HepG2 (cell line): ENCODE measurements around the gene PRPSAP1. TPM values are rescaled to one million over a fixed set of nuclear protein-coding genes. Genes with fewer than 3 reads are reported as not detected.

Experiments used
- DNMT3B ChIP-seq: conservative IDR thresholded peaks from 2 replicates; pipeline ENCODE4 v1.6.1; 2016; ENCODE audit warnings: missing biosample characterization, control low read depth
- FUBP1 ChIP-seq: sonication (generic); formaldehyde crosslinking; IDR thresholded peaks from 2 replicates; pipeline ENCODE4 v1.5.1; 2020; ENCODE audit warnings: missing genetic modification reagents, mild to moderate bottlenecking, borderline replicate concordance
- HCFC1 ChIP-seq: fragments of 150-350 bp; IDR thresholded peaks from 2 replicates; pipeline ENCODE4 v1.6.1; 2014; ENCODE audit warnings: low read depth, low read length
- ISX ChIP-seq: sonication (generic); formaldehyde crosslinking; conservative IDR thresholded peaks from 2 replicates; pipeline ENCODE4 v1.5.0; 2020; ENCODE audit warnings: missing genetic modification reagents
- KLF11 ChIP-seq: IDR thresholded peaks from 2 replicates; pipeline ENCODE4 v1.6.1; 2016; ENCODE audit warnings: missing compliant biosample characterization
- KLF16 ChIP-seq, 2 experiments: sonication (generic) in 1 of 2; formaldehyde crosslinking in 1 of 2; IDR thresholded peaks; 2 replicates each; pipeline versions ENCODE4 v1.6.1 to v1.8.0; 2016 to 2023; ENCODE audit warnings: missing genetic modification reagents in 2 of 2, missing compliant biosample characterization in 1 of 2
- MTERF4 ChIP-seq: sonication (generic); formaldehyde crosslinking; IDR thresholded peaks from 2 replicates; pipeline ENCODE4 v1.8.0; 2023; ENCODE audit warnings: mild to moderate bottlenecking, missing genetic modification reagents
- RARG ChIP-seq: sonication (generic); formaldehyde crosslinking; IDR thresholded peaks from 2 replicates; pipeline ENCODE4 v1.4.0; 2020; ENCODE audit warnings: low read depth, mild to moderate bottlenecking, missing genetic modification reagents
- RXRB ChIP-seq: IDR thresholded peaks from 2 replicates; pipeline ENCODE4 v1.6.1; 2016; ENCODE audit warnings: borderline replicate concordance, missing genetic modification reagents, missing compliant biosample characterization
- SATB2 ChIP-seq: sonication (generic); formaldehyde crosslinking; IDR thresholded peaks from 2 replicates; pipeline ENCODE4 v1.5.0; 2020; ENCODE audit warnings: missing genetic modification reagents
- SKI ChIP-seq: fragments of 450-650 bp; IDR thresholded peaks from one replicate; pipeline ENCODE4 v1.6.1; 2018; ENCODE audit warnings: mild to moderate bottlenecking; ENCODE audit not compliant: partially characterized antibody
- XRCC5 ChIP-seq: fragments of 200-400 bp; formaldehyde crosslinking; optimal IDR thresholded peaks from 2 replicates; pipeline ENCODE3; 2017; ENCODE audit warnings: mild to moderate bottlenecking, low read length
- ZFX ChIP-seq: sonication (generic); formaldehyde crosslinking; IDR thresholded peaks from 2 replicates; pipeline ENCODE4 v1.4.0; 2020; ENCODE audit warnings: mild to moderate bottlenecking, low read depth, missing genetic modification reagents, moderate library complexity
- ZMYM3 ChIP-seq: sonication (generic); formaldehyde crosslinking; IDR thresholded peaks from 2 replicates; pipeline ENCODE4 v1.5.1; 2020; ENCODE audit warnings: mild to moderate bottlenecking, missing genetic modification reagents
- ZNF570 ChIP-seq: sonication (generic); formaldehyde crosslinking; IDR thresholded peaks from 2 replicates; pipeline ENCODE4 v1.4.0; 2020; ENCODE audit warnings: mild to moderate bottlenecking, missing genetic modification reagents, borderline replicate concordance
- ZNF660 ChIP-seq: sonication (generic); formaldehyde crosslinking; IDR thresholded peaks from 2 replicates; pipeline ENCODE4 v1.5.1; 2020; ENCODE audit warnings: mild to moderate bottlenecking, low read depth, missing genetic modification reagents, borderline replicate concordance
- ZNF879 ChIP-seq: sonication (generic); formaldehyde crosslinking; IDR thresholded peaks from 2 replicates; pipeline ENCODE4 v1.8.1; 2023; ENCODE audit warnings: missing genetic modification reagents
- ZSCAN9 ChIP-seq: IDR thresholded peaks from 2 replicates; pipeline ENCODE4 v1.6.1; 2016; ENCODE audit warnings: borderline replicate concordance
- polyA plus RNA-seq, 8 experiments: library from polyadenylated mRNA; depleted of rRNA in 3 of 8; stranded (reverse) in 7 of 8; unstranded in 1 of 8; fragments of >200 nt; fragmentation: Illumina TruSeq in 4 of 8; extraction: Trizol in 4 of 8; gene quantifications; 2 replicates each; pipeline versions ENCODE4 v1.2.1 to v1.2.3, GENCODE V29; 2011 to 2016; ENCODE audit warnings: low read depth in 4 of 8, missing spikeins in 1 of 8, mixed read lengths in 1 of 8; ENCODE audit not compliant: insufficient read depth in 1 of 8
- total RNA-seq, 5 experiments: library from RNA; depleted of rRNA; stranded (reverse); fragments of >200 nt; fragmentation: Illumina TruSeq; extraction: Trizol; gene quantifications; 2 replicates each; pipeline ENCODE4 v1.2.3, GENCODE V29; 2016; ENCODE audit warnings: low read depth in 1 of 5
- TF ChIP-seq, protein P1 (sequence below), 2 experiments: sonication (generic) in 1 of 2; formaldehyde crosslinking in 1 of 2; IDR thresholded peaks; 2 replicates each; pipeline versions ENCODE4 v1.4.0 to v1.6.1; 2018 to 2020; ENCODE audit warnings: missing genetic modification reagents in 2 of 2, borderline replicate concordance in 1 of 2, low read depth in 1 of 2, mild to moderate bottlenecking in 1 of 2, missing biosample characterization in 1 of 2
- TF ChIP-seq, protein P2 (sequence below): IDR thresholded peaks from 2 replicates; pipeline ENCODE4 v1.6.1; 2012; ENCODE audit warnings: inconsistent platforms
- TF ChIP-seq, protein P3 (sequence below): IDR thresholded peaks from 2 replicates; pipeline ENCODE4 v1.6.1; 2016; ENCODE audit warnings: control low read depth
- TF ChIP-seq, protein P4 (sequence below): sonication (generic); formaldehyde crosslinking; conservative IDR thresholded peaks from 2 replicates; pipeline ENCODE4 v1.8.0; 2022; ENCODE audit warnings: mild to moderate bottlenecking, moderate library complexity, missing genetic modification reagents

PRPSAP1 gene
- total and polyA plus RNA-seq, 2 of the 13 experiments (the other 11 are each of a cell fraction or from before 2014, with no cell fraction given): 91.1 to 314 TPM

DNA sequence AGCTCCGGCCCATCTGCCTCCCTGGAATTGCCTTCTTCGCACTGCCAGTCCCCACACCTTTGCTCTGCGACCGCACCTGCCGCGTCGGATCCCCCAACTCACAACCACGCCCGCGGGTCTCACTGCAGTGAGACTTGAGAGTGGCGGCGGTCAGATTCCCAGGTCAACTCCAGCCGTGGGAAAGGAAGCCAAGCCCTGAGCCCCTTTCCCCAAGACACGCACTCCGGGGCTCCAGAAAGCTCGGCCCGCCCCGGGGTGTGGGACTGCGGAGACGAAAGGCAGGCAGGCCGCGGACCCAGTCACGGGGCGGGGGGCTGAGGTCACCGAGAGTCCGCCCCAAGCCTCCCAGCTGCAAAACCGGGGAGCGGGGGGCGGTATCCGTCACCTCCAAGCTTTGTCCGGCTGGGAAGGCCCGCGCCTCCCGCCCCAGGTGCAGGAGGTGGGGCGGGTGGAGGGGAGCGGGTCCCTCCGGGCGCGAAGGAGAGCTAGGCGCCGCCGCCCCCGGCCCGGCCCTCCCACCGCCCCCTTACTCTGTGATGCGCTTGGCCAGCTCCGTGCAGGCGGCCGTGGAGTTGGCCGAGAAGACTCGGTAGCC, 615 bp downstream of the PRPSAP1 start (continued):
- TF ChIP-seq, protein P1, sequence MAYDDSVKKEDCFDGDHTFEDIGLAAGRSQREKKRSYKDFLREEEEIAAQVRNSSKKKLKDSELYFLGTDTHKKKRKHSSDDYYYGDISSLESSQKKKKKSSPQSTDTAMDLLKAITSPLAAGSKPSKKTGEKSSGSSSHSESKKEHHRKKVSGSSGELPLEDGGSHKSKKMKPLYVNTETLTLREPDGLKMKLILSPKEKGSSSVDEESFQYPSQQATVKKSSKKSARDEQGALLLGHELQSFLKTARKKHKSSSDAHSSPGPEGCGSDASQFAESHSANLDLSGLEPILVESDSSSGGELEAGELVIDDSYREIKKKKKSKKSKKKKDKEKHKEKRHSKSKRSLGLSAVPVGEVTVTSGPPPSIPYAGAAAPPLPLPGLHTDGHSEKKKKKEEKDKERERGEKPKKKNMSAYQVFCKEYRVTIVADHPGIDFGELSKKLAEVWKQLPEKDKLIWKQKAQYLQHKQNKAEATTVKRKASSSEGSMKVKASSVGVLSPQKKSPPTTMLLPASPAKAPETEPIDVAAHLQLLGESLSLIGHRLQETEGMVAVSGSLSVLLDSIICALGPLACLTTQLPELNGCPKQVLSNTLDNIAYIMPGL (CRISPR knock-in tag; IDR thresholded peaks at IDR 0.05; ENCODE audit: borderline replicate concordance in 1 of 2, low read depth in 1 of 2): 0 out of 4 replicates have a peak, but pooled peaks of 1 of the 2 experiments have one; percentile 5
- TF ChIP-seq, protein P2, sequence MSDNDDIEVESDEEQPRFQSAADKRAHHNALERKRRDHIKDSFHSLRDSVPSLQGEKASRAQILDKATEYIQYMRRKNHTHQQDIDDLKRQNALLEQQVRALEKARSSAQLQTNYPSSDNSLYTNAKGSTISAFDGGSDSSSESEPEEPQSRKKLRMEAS: peak; percentile 31; the same call in 1 of the 2 replicates
- TF ChIP-seq, protein P3, sequence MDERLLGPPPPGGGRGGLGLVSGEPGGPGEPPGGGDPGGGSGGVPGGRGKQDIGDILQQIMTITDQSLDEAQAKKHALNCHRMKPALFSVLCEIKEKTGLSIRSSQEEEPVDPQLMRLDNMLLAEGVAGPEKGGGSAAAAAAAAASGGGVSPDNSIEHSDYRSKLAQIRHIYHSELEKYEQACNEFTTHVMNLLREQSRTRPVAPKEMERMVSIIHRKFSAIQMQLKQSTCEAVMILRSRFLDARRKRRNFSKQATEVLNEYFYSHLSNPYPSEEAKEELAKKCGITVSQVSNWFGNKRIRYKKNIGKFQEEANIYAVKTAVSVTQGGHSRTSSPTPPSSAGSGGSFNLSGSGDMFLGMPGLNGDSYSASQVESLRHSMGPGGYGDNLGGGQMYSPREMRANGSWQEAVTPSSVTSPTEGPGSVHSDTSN (CRISPR knock-in tag): no peak
- TF ChIP-seq KLF11 (CRISPR knock-in tag): no peak
- no peak for TF ChIP-seq ZNF879
- TF ChIP-seq SATB2: no peak
- no peak for TF ChIP-seq ZNF570 (CRISPR knock-in tag)
- TF ChIP-seq ZFX (CRISPR knock-in tag): no peak; the same call in 1 of the 2 replicates
- TF ChIP-seq ZNF660 (CRISPR knock-in tag): no peak
- TF ChIP-seq FUBP1 (CRISPR knock-in tag): no peak
- TF ChIP-seq ZMYM3 (CRISPR knock-in tag): no peak
- TF ChIP-seq SKI: no peak
- TF ChIP-seq RXRB (CRISPR knock-in tag): no peak
- no peak for TF ChIP-seq DNMT3B (CRISPR knock-in tag)
- no peak for TF ChIP-seq ISX
- no peak for TF ChIP-seq KLF16 (CRISPR knock-in tag; IDR thresholded peaks at IDR 0.05)
- TF ChIP-seq RARG: 0 out of 2 replicates have a peak, but pooled peaks have one; percentile 67
- TF ChIP-seq MTERF4 (CRISPR knock-in tag): no peak; the same call in 1 of the 2 replicates
- no peak for TF ChIP-seq HCFC1
- TF ChIP-seq, protein P4, sequence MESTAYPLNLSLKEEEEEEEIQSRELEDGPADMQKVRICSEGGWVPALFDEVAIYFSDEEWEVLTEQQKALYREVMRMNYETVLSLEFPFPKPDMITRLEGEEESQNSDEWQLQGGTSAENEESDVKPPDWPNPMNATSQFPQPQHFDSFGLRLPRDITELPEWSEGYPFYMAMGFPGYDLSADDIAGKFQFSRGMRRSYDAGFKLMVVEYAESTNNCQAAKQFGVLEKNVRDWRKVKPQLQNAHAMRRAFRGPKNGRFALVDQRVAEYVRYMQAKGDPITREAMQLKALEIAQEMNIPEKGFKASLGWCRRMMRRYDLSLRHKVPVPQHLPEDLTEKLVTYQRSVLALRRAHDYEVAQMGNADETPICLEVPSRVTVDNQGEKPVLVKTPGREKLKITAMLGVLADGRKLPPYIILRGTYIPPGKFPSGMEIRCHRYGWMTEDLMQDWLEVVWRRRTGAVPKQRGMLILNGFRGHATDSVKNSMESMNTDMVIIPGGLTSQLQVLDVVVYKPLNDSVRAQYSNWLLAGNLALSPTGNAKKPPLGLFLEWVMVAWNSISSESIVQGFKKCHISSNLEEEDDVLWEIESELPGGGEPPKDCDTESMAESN (CRISPR knock-in tag): 0 out of 2 replicates have a peak, but pooled peaks have one; percentile 11
- TF ChIP-seq ZSCAN9 (CRISPR knock-in tag): no peak; the same call in 1 of the 2 replicates
- TF ChIP-seq XRCC5: no peak
